ENCODE measurements around the gene ZGPAT.

DNA sequence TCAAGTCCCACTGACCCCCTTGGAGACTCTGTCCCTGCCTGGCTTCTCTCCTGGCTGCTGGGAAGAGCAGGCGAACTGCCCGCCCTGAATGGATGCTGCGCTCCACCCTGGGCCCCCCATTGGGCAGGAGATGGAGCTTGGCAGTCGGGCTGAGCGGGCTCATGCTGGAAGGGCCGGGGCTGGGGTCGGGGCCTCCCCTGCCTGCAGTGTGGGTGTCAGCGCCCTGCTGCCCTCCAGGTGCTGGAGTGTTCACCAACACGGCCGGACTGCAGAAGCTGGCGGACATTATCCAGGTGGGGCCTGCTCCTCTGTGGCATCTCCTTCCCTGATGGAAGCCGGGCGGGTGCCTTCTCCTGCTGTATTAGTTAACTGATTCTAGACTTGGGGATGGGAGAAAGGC is 27.4 kb upstream of the ZGPAT start:
- TF ChIP-seq GATA3 (IDR thresholded peaks at IDR 0.05; ENCODE audit: low read depth, low read length) (no peak), GATA2 (IDR thresholded peaks at IDR 0.05; ENCODE audit: low read depth, low read length) (no peak)

All from SH-SY5Y (cell line).